ENCODE results near the gene TRAPPC6A.

GRCh38 chr19:45118106-45118505, 59.9 kb downstream of the TRAPPC6A start:
- TF ChIP-seq, protein P1, sequence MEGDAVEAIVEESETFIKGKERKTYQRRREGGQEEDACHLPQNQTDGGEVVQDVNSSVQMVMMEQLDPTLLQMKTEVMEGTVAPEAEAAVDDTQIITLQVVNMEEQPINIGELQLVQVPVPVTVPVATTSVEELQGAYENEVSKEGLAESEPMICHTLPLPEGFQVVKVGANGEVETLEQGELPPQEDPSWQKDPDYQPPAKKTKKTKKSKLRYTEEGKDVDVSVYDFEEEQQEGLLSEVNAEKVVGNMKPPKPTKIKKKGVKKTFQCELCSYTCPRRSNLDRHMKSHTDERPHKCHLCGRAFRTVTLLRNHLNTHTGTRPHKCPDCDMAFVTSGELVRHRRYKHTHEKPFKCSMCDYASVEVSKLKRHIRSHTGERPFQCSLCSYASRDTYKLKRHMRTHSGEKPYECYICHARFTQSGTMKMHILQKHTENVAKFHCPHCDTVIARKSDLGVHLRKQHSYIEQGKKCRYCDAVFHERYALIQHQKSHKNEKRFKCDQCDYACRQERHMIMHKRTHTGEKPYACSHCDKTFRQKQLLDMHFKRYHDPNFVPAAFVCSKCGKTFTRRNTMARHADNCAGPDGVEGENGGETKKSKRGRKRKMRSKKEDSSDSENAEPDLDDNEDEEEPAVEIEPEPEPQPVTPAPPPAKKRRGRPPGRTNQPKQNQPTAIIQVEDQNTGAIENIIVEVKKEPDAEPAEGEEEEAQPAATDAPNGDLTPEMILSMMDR (IDR thresholded peaks at IDR 0.05) = no peak
- no peak for TF ChIP-seq POLR2A (IDR thresholded peaks at IDR 0.05)

Data from transverse colon (tissue), 3 donors.